B cell (primary cell): ENCODE results near the gene CHRM4. TPM values are rescaled to one million over a fixed set of nuclear protein-coding genes. Genes with fewer than 3 reads are reported as not detected.

Experiments used
- ATAC-seq: fragments of 200-7000 bp; cut with Tn5 transposase; one replicate; pipeline ENCODE4 v1.10.0; 2021; ENCODE audit warnings: low read depth, mild to moderate bottlenecking, moderate number of reproducible peaks, moderate library complexity
- CTCF ChIA-PET: fragments of 350-600 bp; sonication (Branson Sonifier 250); formaldehyde crosslinking; loops from one replicate; lab custom pipeline; 2021; ENCODE audit warnings: antibody characterized with exemption, inconsistent platforms; lab: Charles Lee
- POLR2A ChIA-PET: fragments of 350-600 bp; sonication (Branson Sonifier 250); formaldehyde crosslinking; loops from one replicate; lab custom pipeline; 2021; ENCODE audit warnings: antibody characterized with exemption; lab: Charles Lee
- DNase-seq: peaks from one replicate; pipeline ENCODE4 v3.0.0; 2013
- H2AFZ ChIP-seq: 2 replicates; pipeline ENCODE4 v1.6.1; 2012; ENCODE audit warnings: mild to moderate bottlenecking, low read depth, low read length; ENCODE audit not compliant: insufficient read depth, poor library complexity, severe bottlenecking
- H3K27ac ChIP-seq, 2 donors: 1 replicate in 1 of 2; 2 replicates in 1 of 2; pipeline ENCODE4 v1.5.1; 2012 to 2013; ENCODE audit warnings: low read length in 2 of 2, mild to moderate bottlenecking in 2 of 2, moderate library complexity in 1 of 2
- H3K27me3 ChIP-seq, 4 experiments: fragments of 200-600 bp in 1 of 4; sonication (generic) in 1 of 4; replicated peaks in 1 of 4; 1 replicate in 2 of 4; 2 replicates in 2 of 4; pipeline versions ENCODE4 v1.6.1 to v1.7.0; 2013 to 2016; ENCODE audit warnings: low read length in 3 of 4, mild to moderate bottlenecking in 2 of 4, mixed read lengths in 1 of 4, moderate library complexity in 1 of 4; ENCODE audit not compliant: insufficient read depth in 4 of 4, control insufficient read depth in 3 of 4; ENCODE audit errors: control extremely low read depth in 1 of 4
- H3K36me3 ChIP-seq, 2 experiments: replicated peaks in 1 of 2; 1 replicate in 1 of 2; 2 replicates in 1 of 2; pipeline versions ENCODE4 v1.6.1 to v1.7.1; 2013; ENCODE audit warnings: low read length in 1 of 2; ENCODE audit not compliant: insufficient read depth in 2 of 2, control insufficient read depth in 1 of 2; ENCODE audit errors: control extremely low read depth in 1 of 2, extremely low read depth in 1 of 2
- H3K4me1 ChIP-seq, 2 donors: fragments of 200-600 bp in 1 of 2; sonication (generic) in 1 of 2; 1 replicate in 1 of 2; 2 replicates in 1 of 2; pipeline versions ENCODE4 v1.5.1 to v1.6.1; 2013 to 2017; ENCODE audit warnings: low read length in 2 of 2; ENCODE audit not compliant: control insufficient read depth in 2 of 2, insufficient read depth in 2 of 2
- H3K4me2 ChIP-seq: replicated peaks from 2 replicates; pipeline ENCODE3; 2012; ENCODE audit warnings: mild to moderate bottlenecking, low read depth, low read length; ENCODE audit not compliant: poor library complexity, severe bottlenecking
- H3K4me3 ChIP-seq, 5 experiments: fragments of 200-600 bp in 1 of 5; sonication (generic) in 1 of 5; 1 replicate in 3 of 5; 2 replicates in 2 of 5; pipeline versions ENCODE4 v1.5.1 to v1.7.0; 2011 to 2016; ENCODE audit warnings: low read length in 4 of 5, mild to moderate bottlenecking in 4 of 5, low read depth in 2 of 5, control low read depth in 1 of 5, moderate library complexity in 1 of 5; ENCODE audit not compliant: insufficient read depth in 1 of 5; ENCODE audit errors: control extremely low read depth in 1 of 5, extremely low read depth in 1 of 5
- H3K79me2 ChIP-seq: fragments of 200-600 bp; sonication (generic); one replicate; pipeline ENCODE4 v1.6.0; 2016; ENCODE audit warnings: low read length; ENCODE audit not compliant: control insufficient read depth, insufficient read depth
- H3K9ac ChIP-seq: fragments of 200-600 bp; sonication (generic); 2 replicates; pipeline ENCODE4 v1.6.1; 2017; ENCODE audit warnings: mild to moderate bottlenecking, low read length, moderate library complexity
- H3K9me3 ChIP-seq, 3 donors: one replicate each; pipeline versions ENCODE4 v1.6.1 to v1.7.1; 2013; ENCODE audit warnings: low read length in 2 of 3; ENCODE audit not compliant: control insufficient read depth in 2 of 3, insufficient read depth in 1 of 3; ENCODE audit errors: control extremely low read depth in 1 of 3
- H4K20me1 ChIP-seq: 2 replicates; pipeline ENCODE4 v1.6.0; 2012; ENCODE audit warnings: mild to moderate bottlenecking, low read length; ENCODE audit not compliant: insufficient read depth, control insufficient read depth, poor library complexity, severe bottlenecking
- H3K27ac Mint-ChIP-seq: one replicate; pipeline ENCODE4 v1.8.0; 2021; ENCODE audit warnings: mixed read lengths
- H3K27me3 Mint-ChIP-seq: one replicate; pipeline ENCODE4 v1.8.0; 2021; ENCODE audit warnings: mixed read lengths
- H3K4me1 Mint-ChIP-seq: one replicate; pipeline ENCODE4 v1.8.0; 2021; ENCODE audit warnings: mixed read lengths
- H3K4me3 Mint-ChIP-seq: one replicate; pipeline ENCODE4 v1.8.0; 2021; ENCODE audit warnings: mixed read lengths
- H3K9me3 Mint-ChIP-seq: one replicate; pipeline ENCODE4 v1.8.0; 2022; ENCODE audit warnings: mixed read lengths; ENCODE audit not compliant: insufficient read depth
- CTCF ChIP-seq: fragments of 200-600 bp; IDR thresholded peaks from one replicate; pipeline ENCODE4 v1.8.0; 2022; ENCODE audit warnings: antibody characterized with exemption, mild to moderate bottlenecking
- EZH2 ChIP-seq: IDR thresholded peaks from 2 replicates; pipeline ENCODE4 v1.6.1; 2012; ENCODE audit warnings: borderline replicate concordance, low read depth, mild to moderate bottlenecking, moderate library complexity, low read length; ENCODE audit not compliant: insufficient read depth, poor library complexity, severe bottlenecking
- WGBS: methylation state at CpG from one replicate; pipeline ENCODE4 v1.1.5; 2013; ENCODE audit warnings: missing lambda C conversion rate; ENCODE audit not compliant: insufficient coverage; 5-methylcytosine and 5-hydroxymethylcytosine counted together
- intact Hi-C: fragments of 100-400 bp; cut with micrococcal nuclease; formaldehyde crosslinking; loops from one replicate; pipeline ENCODE4 v1.10.0; 2022
- polyA plus RNA-seq: library from polyadenylated mRNA; depleted of rRNA; stranded (reverse); fragments of >200 nt; gene quantifications from 2 replicates; pipeline ENCODE4 v1.2.3, GENCODE V29; 2012
- total RNA-seq, 2 donors: library from RNA; stranded (reverse); fragments of 120-200 nt in 1 of 2; gene quantifications; 1 replicate in 1 of 2; 2 replicates in 1 of 2; pipeline versions ENCODE4 v1.2.3 to v1.2.4, GENCODE V29; 2013 to 2022

The CHRM4 gene
- total and polyA plus RNA-seq, 2 donors (not counting 1 experiment from before 2014, with no cell fraction given) = 0.49 to 1.4 TPM

- Histone ChIP-seq H3K9me3 (peaks cover 0 to 5% (median 0%) of the 10 kb centered on the region in 3 donors), H4K20me1 (no peaks in the 10 kb centered on the region), H3K27me3 (peaks cover 0 to 37% (median 12%) of the 10 kb centered on the region in 4 experiments), H3K79me2 (no peaks in the 10 kb centered on the region), H3K36me3 (no peaks in the 10 kb centered on the region), H3K4me3 (no peak overlapping the region), H3K27ac (no peak overlapping the region), H3K4me2 (no peak overlapping the region), H3K4me1 (peaks cover 0 to 5% of the 10 kb centered on the region in 2 donors), H3K9ac (no peak overlapping the region), H2AFZ (no peak overlapping the region)
- Mint-ChIP-seq H3K9me3 (no peaks in the 10 kb centered on the region), H3K27me3 (peaks cover 49% of the 10 kb centered on the region), H3K4me1 (no peaks in the 10 kb centered on the region), H3K27ac (no peak overlapping the region), H3K4me3 (no peak overlapping the region)
- intact Hi-C loops = no loop called here
- ATAC-seq = no peak
- POLR2A ChIA-PET = no interaction called here
- CTCF ChIA-PET = no interaction called here
- WGBS = 41% methylated on average over 14 of the region's 16 CpGs
- no peak for DNase-seq
- TF ChIP-seq EZH2 (no peak), CTCF (no peak)
Observed at GRCh38 chr11:46338988-46339666, 52.4 kb downstream of the CHRM4 start.

DNA sequence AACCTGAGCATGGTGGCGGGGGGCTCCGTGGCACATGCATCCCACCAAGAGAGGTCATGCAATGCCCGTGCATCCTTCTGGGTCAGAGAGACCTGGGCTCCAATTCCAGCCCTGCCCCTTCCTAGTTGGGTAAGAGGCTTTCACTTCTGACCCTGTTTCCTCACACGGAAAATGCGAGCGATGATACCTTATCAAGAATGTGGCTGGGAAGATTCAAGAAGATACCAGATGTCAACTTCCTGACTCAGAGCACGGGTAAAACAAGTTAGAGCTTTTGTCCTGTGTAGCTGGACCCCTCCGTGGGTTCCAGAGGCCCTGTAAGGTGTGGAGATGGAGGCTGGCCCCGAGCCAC, 53.0 kb downstream of the CHRM4 start:
- TF ChIP-seq CTCF (no peak), EZH2 (no peak)
- no peaks in the 10 kb centered on the region for H3K9me3 Mint-ChIP-seq
- DNase-seq = no peak
- H3K27ac Mint-ChIP-seq = no peak overlapping the region
- no peak overlapping the region for H3K4me2 ChIP-seq
- no peak overlapping the region for H3K4me3 Mint-ChIP-seq
- no peaks in the 10 kb centered on the region for H3K36me3 ChIP-seq
- H3K9me3 ChIP-seq = peaks cover 0 to 9% (median 0%) of the 10 kb centered on the region in 3 donors
- H2AFZ ChIP-seq = no peak overlapping the region
- no peak overlapping the region for H3K9ac ChIP-seq
- H4K20me1 ChIP-seq = no peaks in the 10 kb centered on the region
- H3K79me2 ChIP-seq = no peaks in the 10 kb centered on the region
- no peak overlapping the region for H3K27ac ChIP-seq
- H3K4me3 ChIP-seq = no peak overlapping the region
- peaks cover 0 to 42% (median 16%) of the 10 kb centered on the region in 4 experiments for H3K27me3 ChIP-seq
- CTCF ChIA-PET = no interaction called here
- peaks cover 4 to 9% of the 10 kb centered on the region in 2 donors for H3K4me1 ChIP-seq
- POLR2A ChIA-PET = no interaction called here
- peaks cover 55% of the 10 kb centered on the region for H3K27me3 Mint-ChIP-seq
- 61% methylated on average over 5 of the region's 9 CpGs for WGBS
- ATAC-seq = no peak
- intact Hi-C loops = no loop called here
- peaks cover 2% of the 10 kb centered on the region for H3K4me1 Mint-ChIP-seq
